HL-60 (cell line): ENCODE results near the gene TOMM70.
"Not testable (repeated sequence)": the region's sequence is repeated elsewhere in the genome, so short reads cannot be mapped to it uniquely, and the experiment has no call there.

Experiments
- DNase-seq, 2 experiments: peaks; one replicate each; pipeline ENCODE4 v3.0.0-alpha.2; 2010 to 2020; ENCODE audit warnings: low read depth in 1 of 2, low spot score in 1 of 2
- H3K27ac ChIP-seq: fragments of 250-450 bp; sonication (Bioruptor Pico); replicated peaks from 2 replicates; pipeline ENCODE4 v1.5.1; 2020; ENCODE audit warnings: mild to moderate bottlenecking, moderate library complexity
- H3K27me3 ChIP-seq: fragments of 250-450 bp; sonication (Bioruptor Pico); 2 replicates; pipeline ENCODE4 v1.5.1; 2021; ENCODE audit warnings: mild to moderate bottlenecking, moderate library complexity; ENCODE audit not compliant: insufficient read depth, poor library complexity, severe bottlenecking
- H3K4me3 ChIP-seq: replicated peaks from 2 replicates; pipeline ENCODE4 v1.5.1; 2011; ENCODE audit warnings: mild to moderate bottlenecking, control low read depth, low read length; ENCODE audit not compliant: insufficient read depth
- CTCF ChIP-seq: IDR thresholded peaks from one replicate; pipeline ENCODE4 v1.5.1; 2011; ENCODE audit warnings: low read length, control low read depth, inconsistent platforms; ENCODE audit not compliant: insufficient read depth
- GABPA ChIP-seq: IDR thresholded peaks from 2 replicates; pipeline ENCODE4 v1.6.1; 2012; ENCODE audit warnings: low read depth
- POLR2AphosphoS5 ChIP-seq: IDR thresholded peaks from 2 replicates; pipeline ENCODE4 v1.6.1; 2012; ENCODE audit warnings: low read depth
- REST ChIP-seq: IDR thresholded peaks from 2 replicates; pipeline ENCODE4 v1.6.1; 2012; ENCODE audit warnings: low read depth; ENCODE audit not compliant: insufficient replicate concordance
- SPI1 ChIP-seq: IDR thresholded peaks from 2 replicates; pipeline ENCODE4 v1.6.1; 2012; ENCODE audit warnings: low read depth, mild to moderate bottlenecking, borderline replicate concordance

The TOMM70 gene

GRCh38 chr3:100339786-100340185 is 61.1 kb downstream of the TOMM70 start:
- Histone ChIP-seq H3K4me3 (no peak overlapping the region), H3K27ac (no peak overlapping the region), H3K27me3 (no peaks in the 10 kb centered on the region)
- no peak for TF ChIP-seq GABPA
- TF ChIP-seq POLR2AphosphoS5, result no peak
- TF ChIP-seq SPI1, result no peak
- no peak for TF ChIP-seq REST
- no peak for TF ChIP-seq CTCF
- no peak for DNase-seq

GRCh38 chr3:100338911-100339310 is 62.0 kb downstream of the TOMM70 start:
- no peak overlapping the region for H3K27ac ChIP-seq
- no peak overlapping the region for H3K4me3 ChIP-seq
- TF ChIP-seq SPI1 (no peak), POLR2AphosphoS5 (no peak), REST (no peak), GABPA (no peak), CTCF (no peak)
- DNase-seq, result no peak
- H3K27me3 ChIP-seq, result no peaks in the 10 kb centered on the region

- H3K27me3 ChIP-seq, H3K4me3 ChIP-seq, DNase-seq, H3K27ac ChIP-seq: not testable (repeated sequence)
Measured at GRCh38 chr3:100336229-100336628, 64.7 kb downstream of the TOMM70 start.

- TF ChIP-seq SPI1, result peak; percentile 68; the same call in 1 of the 2 replicates
- TF ChIP-seq GABPA, result no peak
- peak; percentile 48 to 55 for DNase-seq
- no peaks in the 10 kb centered on the region for H3K27me3 ChIP-seq
- H3K4me3 ChIP-seq, result peak overlapping the region; percentile 72
- peak overlapping the region; percentile 62 for H3K27ac ChIP-seq
Measured at GRCh38 chr3:100335434-100335833, 65.5 kb downstream of the TOMM70 start.

GRCh38 chr3:100334488-100335351 is 66.2 kb downstream of the TOMM70 start, which contains the start of gene NIT2:
TSS of gene NIT2 (plus strand) at chr3:100334757. CDS start at chr3:100334792, 35 bp downstream.
- DNase-seq, result peak; percentile 59 to 81
- TF ChIP-seq POLR2AphosphoS5, result peak; percentile 78
- no peak for TF ChIP-seq REST
- TF ChIP-seq GABPA, result no peak
- TF ChIP-seq CTCF, result no peak
- Histone ChIP-seq H3K27ac (peak within 1 kb of the TSS; percentile 62), H3K27me3 (no peaks in the 10 kb centered on the region), H3K4me3 (peak within 1 kb of the TSS; percentile 72)
